GM19023 (cell line): Measurements from ENCODE around the gene RFX5.

Experiments used
- ATAC-seq: cut with Tn5 transposase; IDR thresholded peaks from one replicate; pipeline ENCODE4 v1.9.1; 2021; ENCODE audit warnings: mild to moderate bottlenecking, moderate library complexity; ENCODE audit not compliant: unreplicated experiment

RFX5 gene

GRCh38 chr1:151325231-151325630, 21.8 kb downstream of the RFX5 start:
- no peak for ATAC-seq

GRCh38 chr1:151324390-151324930, 22.6 kb downstream of the RFX5 start:
- ATAC-seq: no peak

GRCh38 chr1:151318975-151319374, 28.1 kb downstream of the RFX5 start:
- ATAC-seq: no peak

DNA sequence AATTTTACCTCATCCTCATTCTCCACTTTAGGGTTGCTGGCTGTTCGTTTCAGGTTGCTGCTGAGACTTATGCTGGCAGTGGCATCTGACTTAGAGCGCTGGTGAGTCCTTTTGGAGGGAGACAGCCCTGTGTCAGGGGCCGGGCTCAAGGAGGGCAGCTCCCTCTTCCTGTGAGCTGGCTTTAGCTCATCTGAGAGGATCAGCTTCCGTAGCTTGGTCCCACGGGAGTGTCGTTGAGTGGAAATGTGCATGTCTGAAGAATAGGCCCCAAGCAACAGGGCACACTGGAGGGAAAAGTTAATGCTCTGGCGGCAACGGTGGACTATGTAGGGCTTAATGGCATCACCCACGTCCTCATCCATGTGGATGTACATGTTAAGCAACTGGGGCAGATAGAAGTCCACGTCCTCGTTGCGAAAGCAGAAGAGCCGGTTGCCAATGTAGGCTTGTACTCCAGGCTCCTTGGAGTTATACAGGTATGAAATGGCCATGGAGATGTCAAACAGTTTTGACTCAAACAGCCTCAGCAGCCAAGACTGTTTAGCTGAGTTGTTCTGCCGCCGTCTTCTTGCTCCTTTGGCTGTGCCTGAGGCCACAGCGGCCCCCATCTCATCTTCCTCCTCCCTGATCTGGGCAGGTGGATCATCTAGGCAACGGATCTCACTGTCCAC, 31.4 kb downstream of the RFX5 start:
- no peak for ATAC-seq

GRCh38 chr1:151314137-151314875, 32.7 kb downstream of the RFX5 start:
- ATAC-seq: no peak

DNA sequence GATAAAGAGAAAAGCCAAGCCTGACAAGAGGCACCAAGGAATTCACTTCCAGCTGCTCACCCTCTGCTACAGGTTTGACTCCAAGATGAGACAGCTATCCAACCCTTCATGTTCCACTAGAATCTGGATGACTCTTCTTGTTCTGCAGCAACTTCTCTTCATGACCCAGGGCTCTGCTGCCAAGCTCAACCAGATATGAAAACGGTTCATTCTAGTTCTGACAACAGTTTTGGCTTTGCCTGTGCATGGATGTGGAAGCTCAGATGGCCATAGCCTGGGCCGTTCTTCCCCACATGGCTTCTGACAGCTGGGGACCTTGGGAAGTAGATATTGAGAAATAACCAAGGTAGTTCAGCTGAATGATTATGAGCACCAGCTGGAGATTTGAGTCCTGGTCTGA, 33.6 kb downstream of the RFX5 start:
- no peak for ATAC-seq

GRCh38 chr1:151312826-151313225, 34.2 kb downstream of the RFX5 start:
- no peak for ATAC-seq

DNA sequence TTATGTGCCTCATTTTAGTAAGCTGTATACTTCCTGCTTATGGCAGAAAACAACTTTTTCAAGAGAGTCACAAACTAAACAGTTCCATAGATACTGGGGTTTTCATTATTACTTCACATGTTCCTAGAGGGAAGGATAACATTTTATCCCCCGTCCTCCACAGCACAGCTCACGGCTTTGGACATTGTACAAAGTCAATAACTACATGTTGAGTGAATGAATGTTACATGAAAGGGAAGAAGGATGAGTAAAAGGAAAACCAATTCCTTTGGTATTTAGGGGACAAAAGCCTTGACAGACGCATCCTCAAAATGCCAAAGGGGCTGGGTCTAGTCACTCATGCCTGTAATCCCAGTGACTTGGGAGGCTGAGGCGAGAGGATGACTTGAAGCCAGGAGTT, 34.6 kb downstream of the RFX5 start:
- ATAC-seq: no peak

DNA sequence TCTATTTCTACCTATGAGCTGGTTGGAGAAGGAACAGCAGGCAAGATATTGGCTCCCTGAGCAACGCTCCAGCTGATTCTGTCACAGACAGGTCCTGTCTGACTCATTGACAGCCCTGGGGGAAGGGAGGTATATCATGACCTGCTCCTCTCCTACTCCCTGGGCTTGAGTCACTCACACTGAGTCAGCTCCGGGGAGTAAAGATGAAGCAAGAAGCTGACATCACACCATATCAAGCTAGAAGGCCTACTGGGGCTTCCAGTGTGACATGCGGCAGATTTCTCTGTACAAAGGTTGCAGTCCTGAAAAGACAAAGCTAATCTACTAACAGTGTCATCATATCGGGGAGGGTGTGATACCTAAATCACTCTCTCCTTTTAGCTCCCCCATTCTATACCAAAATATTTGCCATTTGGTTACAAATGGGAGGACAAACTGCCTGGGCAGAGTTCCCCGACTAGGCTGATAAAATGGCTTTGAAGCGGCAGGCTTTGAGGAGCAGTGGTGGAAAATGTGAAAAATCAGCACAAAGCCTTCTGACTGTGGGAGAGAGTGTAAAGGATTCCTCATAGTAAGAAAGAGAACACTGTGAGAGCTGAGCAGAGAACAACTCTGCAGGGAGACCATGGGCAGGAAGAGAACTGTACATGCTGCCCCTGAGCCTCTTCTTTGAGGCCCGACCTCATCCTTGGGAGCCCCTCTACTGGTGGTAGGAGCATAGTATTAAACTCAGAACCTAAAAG, 35.3 kb downstream of the RFX5 start:
- no peak for ATAC-seq

- ATAC-seq: no peak
Observed at GRCh38 chr1:151311011-151311410, 36.0 kb downstream of the RFX5 start.

GRCh38 chr1:151309811-151310323, 37.2 kb downstream of the RFX5 start:
- ATAC-seq: no peak

DNA sequence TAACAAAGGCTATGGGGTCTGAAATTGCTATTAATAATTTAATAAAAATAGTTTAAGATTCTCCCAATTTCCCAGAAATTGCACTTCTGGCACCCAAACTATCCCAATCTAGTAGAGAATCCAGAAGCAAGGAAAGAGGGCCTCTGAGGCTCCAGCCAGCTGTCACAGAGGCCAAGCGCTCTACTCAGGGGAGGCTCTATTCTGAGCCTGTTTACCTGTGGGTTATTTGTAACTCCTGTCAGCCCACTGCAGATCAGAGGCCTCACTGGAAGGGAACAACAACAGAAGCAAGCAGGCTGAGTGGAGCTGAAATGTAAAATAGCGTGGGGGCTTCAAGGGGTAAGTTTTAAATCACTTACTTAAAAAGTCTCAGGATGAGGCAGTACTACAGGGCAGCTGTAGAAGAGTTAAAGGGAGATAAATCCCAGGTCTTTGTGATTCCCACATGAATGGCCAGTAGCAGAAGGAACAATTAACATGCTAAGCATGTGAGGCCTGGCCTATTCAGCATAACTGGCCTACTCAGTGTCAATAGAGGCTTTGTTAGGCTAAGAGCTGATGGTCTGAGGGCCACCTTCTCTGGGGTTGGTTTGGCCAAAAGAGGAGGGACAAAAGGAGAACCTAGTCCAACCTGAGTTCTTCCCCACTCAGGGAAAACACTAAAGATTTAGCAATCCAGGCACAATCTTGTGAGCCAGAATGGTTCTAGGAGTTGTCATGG, 52.1 kb downstream of the RFX5 start:
- no peak for ATAC-seq

- no peak for ATAC-seq
Observed at GRCh38 chr1:151293093-151293492, 54.0 kb downstream of the RFX5 start.

GRCh38 chr1:151292207-151293030, 54.6 kb downstream of the RFX5 start:
- no peak for ATAC-seq

GRCh38 chr1:151290709-151291303, 56.2 kb downstream of the RFX5 start:
- ATAC-seq: no peak
